Peyer's patch (tissue), 4 donors: Measurements from ENCODE around the gene KIDINS220.

Experiments
- POLR2A ChIP-seq, 2 donors: fragments of 450-650 bp; IDR thresholded peaks; one replicate each; pipeline ENCODE4 v1.5.1; 2017; ENCODE audit warnings: antibody characterized with exemption in 2 of 2, mild to moderate bottlenecking in 2 of 2, moderate library complexity in 2 of 2
- TF ChIP-seq, protein P1 (sequence below), 6 experiments: fragments of 450-650 bp in 4 of 6; fragments of 200-600 bp in 2 of 6; sonication (generic) in 1 of 6; IDR thresholded peaks; one replicate each; pipeline ENCODE4 v1.5.1; 2017 to 2019; ENCODE audit warnings: antibody characterized with exemption in 6 of 6, mild to moderate bottlenecking in 3 of 6, moderate library complexity in 1 of 6

DNA sequence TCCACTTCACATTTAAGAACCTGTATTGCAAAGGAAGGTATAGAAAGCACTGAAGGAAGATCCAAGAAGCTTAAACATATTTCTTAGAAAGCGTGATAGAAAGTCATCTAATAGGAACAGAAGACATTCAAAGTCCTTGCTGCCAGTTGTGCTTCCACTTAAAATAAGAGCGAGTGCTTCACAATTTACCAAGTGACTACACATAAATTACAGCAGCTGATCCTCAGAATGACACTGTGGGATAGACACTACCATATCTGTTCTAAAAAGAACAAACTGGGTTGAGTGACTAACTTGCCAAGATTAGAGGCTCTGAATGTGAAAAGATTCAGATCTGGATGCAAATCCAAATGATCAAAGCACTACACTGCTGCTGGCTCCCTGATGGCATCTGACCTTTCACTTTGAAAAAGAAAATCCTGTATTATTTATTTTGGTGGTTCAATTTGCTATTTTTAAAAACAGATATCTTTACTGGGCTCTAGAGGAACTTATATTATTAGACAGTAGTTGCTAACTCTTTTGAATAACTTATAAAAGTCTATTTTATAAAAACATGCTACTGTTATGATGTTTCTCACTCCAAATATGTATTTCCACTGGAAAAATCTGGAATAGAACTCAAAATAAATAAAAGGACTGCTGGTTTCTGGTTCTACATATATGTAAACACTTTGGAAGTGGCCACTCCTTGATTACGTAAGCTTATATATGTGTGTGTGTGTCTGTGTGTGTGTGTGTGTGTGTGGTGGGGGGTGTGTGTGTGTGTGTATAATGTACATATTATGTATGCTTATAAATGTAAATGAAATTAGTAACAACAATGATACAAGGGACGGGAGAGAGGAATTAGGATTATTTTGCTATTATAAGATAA, 57.4 kb downstream of the KIDINS220 start:
- TF ChIP-seq, protein P1, sequence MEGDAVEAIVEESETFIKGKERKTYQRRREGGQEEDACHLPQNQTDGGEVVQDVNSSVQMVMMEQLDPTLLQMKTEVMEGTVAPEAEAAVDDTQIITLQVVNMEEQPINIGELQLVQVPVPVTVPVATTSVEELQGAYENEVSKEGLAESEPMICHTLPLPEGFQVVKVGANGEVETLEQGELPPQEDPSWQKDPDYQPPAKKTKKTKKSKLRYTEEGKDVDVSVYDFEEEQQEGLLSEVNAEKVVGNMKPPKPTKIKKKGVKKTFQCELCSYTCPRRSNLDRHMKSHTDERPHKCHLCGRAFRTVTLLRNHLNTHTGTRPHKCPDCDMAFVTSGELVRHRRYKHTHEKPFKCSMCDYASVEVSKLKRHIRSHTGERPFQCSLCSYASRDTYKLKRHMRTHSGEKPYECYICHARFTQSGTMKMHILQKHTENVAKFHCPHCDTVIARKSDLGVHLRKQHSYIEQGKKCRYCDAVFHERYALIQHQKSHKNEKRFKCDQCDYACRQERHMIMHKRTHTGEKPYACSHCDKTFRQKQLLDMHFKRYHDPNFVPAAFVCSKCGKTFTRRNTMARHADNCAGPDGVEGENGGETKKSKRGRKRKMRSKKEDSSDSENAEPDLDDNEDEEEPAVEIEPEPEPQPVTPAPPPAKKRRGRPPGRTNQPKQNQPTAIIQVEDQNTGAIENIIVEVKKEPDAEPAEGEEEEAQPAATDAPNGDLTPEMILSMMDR (IDR thresholded peaks at IDR 0.05) = no peak
- TF ChIP-seq POLR2A (IDR thresholded peaks at IDR 0.05) = no peak
